ENCODE results near the gene LRRC63.

GRCh38 chr13:46197299-46198048 lies 14.3 kb upstream of the LRRC63 start:
- TF ChIP-seq POLR2A (IDR thresholded peaks at IDR 0.05) (no peak), CTCF (IDR thresholded peaks at IDR 0.05) (no peak)
